PC-9 (cell line): ENCODE measurements around the gene CDK6.

Experiments used
- EZH2 ChIP-seq: fragments of 200-600 bp; sonication (generic); IDR thresholded peaks from 2 replicates; pipeline ENCODE4 v1.8.0; 2017; ENCODE audit warnings: antibody characterized with exemption, low read depth
- TF ChIP-seq, protein P1 (sequence below): fragments of 200-600 bp; sonication (generic); conservative IDR thresholded peaks from 2 replicates; pipeline ENCODE4 v1.6.1; 2017; ENCODE audit warnings: mixed run types, antibody characterized with exemption, mild to moderate bottlenecking, moderate library complexity

DNA sequence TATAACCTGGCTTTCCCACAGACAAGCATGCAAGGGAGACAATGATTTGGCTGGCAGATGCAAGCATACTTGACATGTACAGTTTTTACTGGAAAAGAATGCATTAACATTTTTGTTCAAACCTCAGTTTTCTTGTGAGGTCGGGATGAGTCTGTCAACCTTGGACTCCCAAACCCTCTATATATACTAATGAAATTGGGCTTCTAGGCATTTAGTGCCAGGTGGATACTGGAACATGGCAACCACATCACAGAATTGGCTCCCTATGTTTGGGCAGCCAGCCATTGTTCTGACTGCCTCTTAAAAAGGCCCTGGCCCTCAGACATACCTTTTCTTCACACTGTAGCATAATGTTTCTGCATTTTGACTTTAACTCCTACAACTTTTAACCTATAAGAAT is 39.1 kb downstream of the CDK6 start:
- no peak for TF ChIP-seq EZH2
- TF ChIP-seq, protein P1, sequence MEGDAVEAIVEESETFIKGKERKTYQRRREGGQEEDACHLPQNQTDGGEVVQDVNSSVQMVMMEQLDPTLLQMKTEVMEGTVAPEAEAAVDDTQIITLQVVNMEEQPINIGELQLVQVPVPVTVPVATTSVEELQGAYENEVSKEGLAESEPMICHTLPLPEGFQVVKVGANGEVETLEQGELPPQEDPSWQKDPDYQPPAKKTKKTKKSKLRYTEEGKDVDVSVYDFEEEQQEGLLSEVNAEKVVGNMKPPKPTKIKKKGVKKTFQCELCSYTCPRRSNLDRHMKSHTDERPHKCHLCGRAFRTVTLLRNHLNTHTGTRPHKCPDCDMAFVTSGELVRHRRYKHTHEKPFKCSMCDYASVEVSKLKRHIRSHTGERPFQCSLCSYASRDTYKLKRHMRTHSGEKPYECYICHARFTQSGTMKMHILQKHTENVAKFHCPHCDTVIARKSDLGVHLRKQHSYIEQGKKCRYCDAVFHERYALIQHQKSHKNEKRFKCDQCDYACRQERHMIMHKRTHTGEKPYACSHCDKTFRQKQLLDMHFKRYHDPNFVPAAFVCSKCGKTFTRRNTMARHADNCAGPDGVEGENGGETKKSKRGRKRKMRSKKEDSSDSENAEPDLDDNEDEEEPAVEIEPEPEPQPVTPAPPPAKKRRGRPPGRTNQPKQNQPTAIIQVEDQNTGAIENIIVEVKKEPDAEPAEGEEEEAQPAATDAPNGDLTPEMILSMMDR, result no peak
